ENCODE results near the gene CHST9.

Gene CHST9

GRCh38 chr18:27138079-27138478 lies 47.0 kb downstream of the CHST9 start:
- H3K4me3 ChIP-seq (ENCODE audit: low read length): no peak overlapping the region
- no peak for TF ChIP-seq CTCF (conservative IDR thresholded peaks at IDR 0.05; ENCODE audit: low read length)
- DNase-seq (ENCODE audit: low read depth): no peak

GRCh38 chr18:27136208-27136535 lies 48.9 kb downstream of the CHST9 start:
- peak; percentile 8 for DNase-seq (ENCODE audit: low read depth)
- no peak overlapping the region for H3K4me3 ChIP-seq (ENCODE audit: low read length)
- no peak for TF ChIP-seq CTCF (conservative IDR thresholded peaks at IDR 0.05; ENCODE audit: low read length)

- no peak overlapping the region for H3K4me3 ChIP-seq (ENCODE audit: low read length)
- TF ChIP-seq CTCF (conservative IDR thresholded peaks at IDR 0.05; ENCODE audit: low read length): no peak
- DNase-seq (ENCODE audit: low read depth): no peak
These were observed 49.5 kb downstream of the CHST9 start for GRCh38 chr18:27135504-27136207.

- H3K4me3 ChIP-seq (ENCODE audit: low read length): no peak overlapping the region
- no peak for DNase-seq (ENCODE audit: low read depth)
- no peak for TF ChIP-seq CTCF (conservative IDR thresholded peaks at IDR 0.05; ENCODE audit: low read length)
These were observed 55.0 kb downstream of the CHST9 start for GRCh38 chr18:27130065-27130630.

- no peak overlapping the region for H3K4me3 ChIP-seq (ENCODE audit: low read length)
- DNase-seq (ENCODE audit: low read depth): no peak
- no peak for TF ChIP-seq CTCF (conservative IDR thresholded peaks at IDR 0.05; ENCODE audit: low read length)
These were observed 60.9 kb downstream of the CHST9 start for GRCh38 chr18:27124196-27124595.

- no peak for TF ChIP-seq CTCF (conservative IDR thresholded peaks at IDR 0.05; ENCODE audit: low read length)
- DNase-seq (ENCODE audit: low read depth): no peak
- no peak overlapping the region for H3K4me3 ChIP-seq (ENCODE audit: low read length)
These were observed 64.0 kb downstream of the CHST9 start for GRCh38 chr18:27121108-27121507.

- H3K4me3 ChIP-seq (ENCODE audit: low read length): no peak overlapping the region
- no peak for DNase-seq (ENCODE audit: low read depth)
- TF ChIP-seq CTCF (conservative IDR thresholded peaks at IDR 0.05; ENCODE audit: low read length): no peak
These were observed 64.9 kb downstream of the CHST9 start for GRCh38 chr18:27120246-27120645.
